Colon (tissue), 2 donors: Measurements from ENCODE around the gene DENND4C.
"Not testable (repeated sequence)": the region's sequence is repeated elsewhere in the genome, so short reads cannot be mapped to it uniquely, and the experiment has no call there.

ENCODE experiments used
- FAIRE-seq: peaks from 2 replicates; lab custom pipeline; 2012; peaks lifted over from hg19 to GRCh38; lab: Jason Lieb, UNC
- donor health status: control.
- donor health status: control.

The DENND4C gene

DNA sequence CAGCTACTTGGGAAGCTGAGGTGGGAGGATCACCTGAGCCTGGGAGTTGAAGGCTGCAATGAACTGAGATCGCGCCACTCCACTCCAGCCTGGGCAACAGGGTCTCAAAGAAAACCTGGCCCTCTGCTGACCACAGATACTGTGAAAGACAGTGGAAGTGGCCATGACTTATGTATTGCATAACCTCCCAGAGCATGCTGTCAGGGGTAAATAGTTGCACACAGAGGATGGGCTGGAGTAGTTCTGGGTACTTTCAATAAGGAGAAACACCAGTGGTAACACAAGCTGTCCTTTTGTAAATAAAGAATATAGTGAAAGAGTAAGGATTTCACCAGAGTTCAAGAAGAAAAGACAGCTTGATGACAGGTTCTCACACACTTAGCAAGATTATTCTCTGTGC is 180.1 kb downstream of the DENND4C start:
- no peak for FAIRE-seq

DNA sequence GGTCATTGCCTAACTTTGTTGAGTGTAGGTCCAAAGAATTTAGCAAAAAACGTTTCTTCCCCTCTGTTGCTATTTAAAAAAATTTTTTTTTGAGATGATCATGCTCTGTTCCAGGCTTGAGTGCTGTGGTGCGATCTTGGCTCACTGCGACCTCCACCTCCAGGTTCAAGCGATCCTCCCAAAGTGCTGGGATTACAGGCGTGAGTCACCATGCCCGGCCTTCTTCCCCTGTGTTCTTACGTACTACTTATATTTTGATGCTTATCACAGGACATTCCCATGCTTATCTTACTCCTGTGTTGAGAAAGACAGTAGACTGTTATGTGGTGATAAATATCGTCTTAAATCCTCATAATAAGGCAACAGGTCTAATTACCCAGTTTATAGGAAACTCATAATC is 180.8 kb downstream of the DENND4C start:
- FAIRE-seq: no peak

DNA sequence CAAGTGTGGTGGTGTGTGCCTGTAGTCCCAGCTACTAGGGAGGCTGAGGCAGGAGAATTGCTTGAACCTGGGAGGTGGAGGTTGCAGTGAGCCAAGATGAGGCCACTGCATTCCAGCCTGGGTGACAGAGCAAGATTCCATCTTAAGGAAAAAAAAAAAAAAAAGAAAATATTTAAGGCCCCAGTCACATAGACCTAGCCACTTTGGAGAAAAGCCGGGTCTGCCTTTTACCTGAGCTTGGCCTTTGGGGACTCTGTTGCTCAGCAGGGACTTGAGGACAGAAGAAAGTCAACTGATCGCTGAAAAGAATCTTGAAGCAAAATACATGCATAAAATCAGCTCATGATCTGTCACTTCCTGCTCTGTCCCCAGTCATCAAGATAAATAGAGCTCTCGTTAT is 183.0 kb downstream of the DENND4C start:
- FAIRE-seq: not testable (repeated sequence)

DNA sequence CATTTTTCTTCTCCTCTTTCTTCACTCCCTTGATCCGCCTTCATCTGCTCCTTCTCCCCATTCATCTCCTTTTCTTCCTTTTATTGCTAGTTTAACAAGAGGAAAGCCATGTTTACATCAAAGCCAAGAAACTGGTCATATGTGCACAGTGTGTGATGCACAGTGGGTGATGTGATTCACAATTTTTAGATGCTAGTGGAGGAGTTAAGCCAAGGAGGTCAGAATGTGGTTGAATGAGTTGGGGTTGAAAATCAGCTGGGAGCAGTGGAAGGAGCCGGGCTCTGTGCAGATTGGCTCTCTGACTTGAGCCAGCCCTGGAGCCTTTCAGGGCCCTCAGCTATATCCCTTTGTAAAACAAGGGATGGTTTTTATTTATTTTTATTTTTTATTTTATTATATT is 185.7 kb downstream of the DENND4C start:
- no peak for FAIRE-seq

DNA sequence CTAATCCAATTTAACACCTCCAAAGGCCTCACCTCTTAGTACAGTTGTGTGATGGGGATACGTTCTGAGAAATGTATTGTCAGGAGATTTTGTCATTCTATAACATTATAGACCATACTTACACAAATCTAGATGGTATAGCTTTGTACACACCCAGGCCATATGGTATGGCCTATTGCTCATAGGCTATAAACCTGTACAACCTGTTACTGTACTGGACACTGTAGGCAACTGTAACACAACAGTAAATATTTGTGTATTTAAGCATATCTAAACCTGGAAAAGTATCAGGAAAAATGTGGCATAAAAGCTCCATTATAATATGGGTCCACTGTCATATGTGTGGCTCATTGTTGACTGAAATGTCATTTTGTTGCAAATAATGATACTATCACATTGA is 190.4 kb downstream of the DENND4C start:
- FAIRE-seq: no peak
